ENCODE results near the gene TMEM81.

TMEM81 gene

DNA sequence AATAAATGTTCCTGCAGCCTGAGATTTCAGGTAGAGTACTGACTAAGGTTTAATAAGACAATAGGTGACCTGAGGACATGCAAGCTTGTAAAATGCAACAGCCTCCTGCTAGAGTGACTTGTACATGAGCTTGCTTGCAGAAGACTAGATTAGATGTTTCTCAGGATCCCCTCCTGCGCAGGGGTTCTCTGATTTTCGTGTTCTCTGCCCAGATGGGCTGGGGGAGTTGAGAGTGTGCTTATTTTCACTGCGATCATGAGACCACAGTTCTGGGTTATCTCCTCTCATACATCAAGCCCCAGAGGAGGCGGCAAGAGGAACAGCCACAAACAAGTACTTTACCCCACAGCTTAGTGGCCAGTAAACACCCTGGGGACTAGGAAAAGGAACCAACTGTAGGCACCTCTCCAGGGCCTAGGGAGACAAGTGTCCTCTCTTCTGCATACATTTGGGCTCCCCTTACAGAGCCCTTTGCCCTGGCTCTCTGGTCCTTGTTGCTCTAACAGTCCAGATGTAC, 8.0 kb downstream of the TMEM81 start:
- no peak for DNase-seq

DNA sequence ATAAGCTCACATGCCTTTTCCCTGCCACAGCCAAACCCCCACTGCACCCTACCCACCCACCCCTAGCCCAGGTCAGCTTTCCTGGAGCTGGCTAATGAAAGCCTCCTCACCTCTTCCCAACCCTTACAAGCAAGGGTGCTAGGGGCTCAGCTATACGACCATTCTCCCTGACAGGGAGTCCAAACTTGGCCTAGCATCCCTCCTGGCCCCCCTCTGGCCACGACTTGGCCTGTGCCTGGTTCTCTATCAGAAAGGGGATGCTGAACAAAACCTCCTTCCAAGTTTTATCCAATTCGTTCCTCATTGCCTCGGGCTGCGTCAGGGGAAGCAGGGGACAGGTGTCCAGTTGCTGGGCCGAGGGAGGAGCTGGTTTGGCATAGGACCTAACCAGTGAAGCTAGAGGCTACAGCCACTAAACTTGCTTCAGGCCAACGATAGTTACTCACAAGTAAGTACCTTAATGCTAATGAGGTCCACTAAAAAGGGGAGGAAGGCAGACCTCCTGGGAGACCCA, 8.6 kb downstream of the TMEM81 start:
- DNase-seq = no peak

DNA sequence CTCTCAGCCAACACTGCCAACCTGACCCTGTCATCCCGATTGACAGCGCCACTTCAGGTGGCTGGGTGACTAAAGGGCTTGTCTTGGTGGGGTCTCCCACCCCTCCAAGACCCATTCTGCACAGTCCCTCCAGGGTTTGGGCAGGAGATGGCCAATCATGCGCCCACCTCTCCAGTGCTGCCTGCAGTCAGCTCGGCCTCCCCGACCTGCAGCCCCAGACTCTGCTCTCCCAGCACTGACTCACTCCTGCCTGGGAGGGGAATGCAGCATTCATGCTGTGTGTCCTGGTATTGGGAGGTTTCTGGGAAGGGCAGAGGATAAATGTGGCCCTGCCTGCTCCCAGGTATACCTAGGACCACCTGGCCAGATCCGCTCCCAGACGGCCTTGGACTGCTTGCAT, 9.7 kb downstream of the TMEM81 start:
- DNase-seq = no peak

DNA sequence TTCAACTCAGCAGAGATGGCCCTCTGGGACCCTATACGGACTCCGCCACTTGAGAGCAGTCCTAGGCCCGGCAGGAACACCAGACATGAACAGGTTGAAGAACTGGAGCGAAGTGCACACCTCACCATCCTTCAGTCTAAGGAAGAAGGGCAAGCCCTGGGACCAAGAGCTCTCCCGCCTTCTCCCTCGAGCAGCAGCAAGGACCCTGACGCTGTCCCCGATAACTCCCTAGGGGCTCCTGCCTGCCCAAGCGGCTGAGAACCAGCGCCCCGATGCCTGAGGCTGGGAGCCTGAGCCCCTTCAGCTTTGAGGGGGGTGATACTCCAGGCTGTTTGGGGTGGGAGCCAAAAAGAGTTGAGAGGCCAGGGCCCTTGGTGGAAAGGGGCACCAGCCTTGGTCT, 10.2 kb downstream of the TMEM81 start:
- DNase-seq = no peak

DNA sequence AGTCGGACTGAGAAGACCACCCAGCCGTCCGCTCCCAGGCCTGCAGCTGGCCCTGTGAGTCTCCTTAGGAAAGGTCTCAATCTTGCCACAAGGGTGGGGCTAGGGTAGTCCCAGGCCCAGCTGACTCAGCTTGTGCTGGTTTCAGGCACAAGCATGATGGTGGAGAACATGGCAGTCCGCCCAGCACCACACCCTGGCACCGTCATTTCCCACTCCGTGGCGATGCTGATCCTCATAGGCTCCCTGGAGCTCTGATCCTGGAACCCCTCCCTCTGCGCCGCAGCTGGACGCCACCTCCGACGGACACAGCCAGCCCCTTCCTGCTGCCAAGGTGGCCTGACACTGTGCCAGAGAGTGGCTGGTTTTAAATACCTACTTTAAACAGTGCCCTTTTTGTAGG, 10.7 kb downstream of the TMEM81 start:
- no peak for DNase-seq

DNA sequence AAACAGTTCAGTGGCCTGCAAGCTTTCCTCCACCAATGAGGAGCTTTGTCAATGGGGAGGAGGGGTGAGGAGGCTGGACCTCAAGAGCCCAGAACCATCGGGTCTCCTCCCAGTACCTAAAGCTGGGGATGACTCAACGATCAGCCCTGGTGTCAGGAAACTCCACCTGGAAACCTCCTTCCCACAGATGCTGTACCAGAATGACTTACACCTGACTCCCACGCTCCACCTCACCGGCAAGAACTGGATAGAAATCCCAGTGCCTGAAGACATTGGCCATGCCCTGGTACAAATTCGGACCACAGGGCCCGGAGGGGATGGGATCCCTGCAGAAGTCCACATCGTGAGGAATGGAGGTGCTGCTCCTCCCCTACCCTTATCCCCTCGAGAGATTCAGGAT, 11.4 kb downstream of the TMEM81 start:
- DNase-seq = no peak

DNA sequence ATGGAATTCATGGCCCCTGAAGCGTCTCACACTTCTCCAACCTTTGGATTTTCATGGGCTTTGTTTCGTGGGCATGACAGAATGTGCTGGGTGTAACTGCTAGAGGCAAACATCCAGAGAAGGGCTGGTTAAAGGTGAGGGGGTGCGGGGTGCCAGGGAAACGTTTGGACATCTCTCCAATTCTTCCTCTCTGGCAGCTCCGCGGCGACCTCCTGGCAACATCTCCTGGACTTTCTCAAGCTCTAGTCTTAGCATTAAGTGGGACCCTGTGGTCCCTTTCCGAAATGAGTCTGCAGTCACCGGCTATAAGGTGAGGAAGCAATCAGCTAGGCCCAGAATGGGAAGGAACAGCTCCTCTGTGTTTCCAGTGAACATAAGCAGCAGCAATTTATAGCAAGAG, 12.0 kb downstream of the TMEM81 start:
- DNase-seq = no peak

DNA sequence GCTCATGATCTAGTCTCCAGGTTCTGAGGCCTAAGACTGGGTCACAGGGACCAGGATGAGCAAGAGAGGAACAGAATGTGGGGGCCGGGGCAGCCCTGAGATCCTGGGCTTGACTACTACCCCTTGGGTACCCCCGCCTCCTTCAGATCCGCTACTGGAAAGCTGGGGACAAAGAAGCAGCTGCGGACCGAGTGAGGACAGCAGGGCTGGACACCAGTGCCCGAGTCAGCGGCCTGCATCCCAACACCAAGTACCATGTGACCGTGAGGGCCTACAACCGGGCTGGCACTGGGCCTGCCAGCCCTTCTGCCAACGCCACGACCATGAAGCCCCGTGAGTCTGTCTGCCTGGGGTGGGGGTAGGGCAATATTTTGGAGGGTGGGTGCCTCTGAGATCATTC, 12.5 kb downstream of the TMEM81 start:
- no peak for DNase-seq

DNA sequence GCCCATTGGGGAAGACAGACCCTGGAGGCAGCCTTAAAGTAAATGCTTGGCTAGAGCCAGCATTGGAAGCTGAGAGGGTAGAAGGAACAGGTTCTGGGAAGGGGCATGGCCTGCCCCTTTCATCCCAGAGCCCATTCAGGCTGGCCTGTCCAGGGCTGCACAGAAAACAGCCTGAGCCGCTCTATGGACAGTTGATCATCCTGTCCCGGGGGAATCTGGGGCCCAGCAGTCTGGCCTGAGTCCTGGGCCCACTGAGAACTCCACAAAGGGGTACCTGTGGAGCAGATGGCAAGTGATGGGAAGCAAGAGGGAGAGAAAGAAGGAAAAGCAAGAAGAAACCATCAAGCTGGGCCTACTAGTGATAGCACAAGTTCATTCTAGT, 13.2 kb downstream of the TMEM81 start:
- DNase-seq = no peak

DNA sequence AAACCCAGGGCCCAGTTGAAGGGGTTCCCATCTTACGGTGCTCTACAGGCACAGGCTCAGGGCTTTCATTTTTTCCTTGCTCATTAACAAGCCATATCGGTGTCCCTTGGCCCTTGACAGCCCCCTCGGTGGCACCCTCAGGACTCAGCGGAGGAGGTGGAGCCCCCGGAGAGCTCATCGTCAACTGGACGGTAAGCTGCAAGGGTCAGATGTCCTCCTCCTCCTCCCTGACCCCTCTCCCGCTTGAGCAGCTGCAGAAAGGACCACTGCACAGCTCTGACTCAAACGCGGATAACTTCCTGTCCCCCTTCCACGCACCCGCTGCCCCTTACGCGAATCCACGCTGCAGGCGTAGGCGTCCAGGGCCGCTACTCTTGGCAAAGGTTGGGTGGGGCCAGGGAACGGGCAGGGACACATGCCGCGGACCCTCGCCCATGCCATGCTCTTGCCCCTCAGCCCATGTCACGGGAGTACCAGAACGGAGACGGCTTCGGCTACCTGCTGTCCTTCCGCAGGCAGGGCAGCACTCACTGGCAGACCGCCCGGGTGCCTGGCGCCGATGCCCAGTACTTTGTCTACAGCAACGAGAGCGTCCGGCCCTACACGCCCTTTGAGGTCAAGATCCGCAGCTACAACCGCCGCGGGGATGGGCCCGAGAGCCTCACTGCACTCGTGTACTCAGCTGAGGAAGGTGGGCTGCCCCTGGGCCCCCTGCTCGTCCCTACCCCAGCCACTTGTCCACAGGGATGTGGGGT, 14.7 kb downstream of the TMEM81 start:
- DNase-seq = no peak

DNA sequence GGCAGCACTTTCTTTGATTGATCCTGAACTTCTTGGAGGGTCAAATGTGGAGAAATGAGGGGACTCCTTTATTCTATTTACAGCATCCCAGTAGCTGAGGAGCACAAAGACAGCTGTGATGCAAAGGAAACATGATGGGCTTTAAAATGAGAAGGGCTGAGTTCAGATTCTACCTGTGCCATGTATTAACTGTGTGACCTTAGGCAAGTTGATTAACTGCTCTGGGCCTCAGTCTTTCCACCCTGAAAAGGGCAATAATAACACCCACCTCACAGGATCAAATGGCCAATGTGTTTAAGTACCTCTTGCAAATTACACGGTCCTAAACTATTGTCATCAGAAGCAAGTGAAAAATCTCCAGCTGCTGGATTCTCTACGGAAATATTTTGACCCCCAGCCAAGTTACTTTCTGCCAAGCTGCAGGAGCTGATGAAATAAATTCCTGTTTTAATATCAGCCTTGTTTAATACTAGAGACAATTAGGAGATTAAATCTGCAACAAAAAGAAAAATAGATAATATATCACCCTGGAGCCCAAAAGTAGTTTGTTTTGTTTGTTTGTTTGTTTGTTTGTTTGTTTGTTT, 15.7 kb downstream of the TMEM81 start:
- no peak for DNase-seq

DNA sequence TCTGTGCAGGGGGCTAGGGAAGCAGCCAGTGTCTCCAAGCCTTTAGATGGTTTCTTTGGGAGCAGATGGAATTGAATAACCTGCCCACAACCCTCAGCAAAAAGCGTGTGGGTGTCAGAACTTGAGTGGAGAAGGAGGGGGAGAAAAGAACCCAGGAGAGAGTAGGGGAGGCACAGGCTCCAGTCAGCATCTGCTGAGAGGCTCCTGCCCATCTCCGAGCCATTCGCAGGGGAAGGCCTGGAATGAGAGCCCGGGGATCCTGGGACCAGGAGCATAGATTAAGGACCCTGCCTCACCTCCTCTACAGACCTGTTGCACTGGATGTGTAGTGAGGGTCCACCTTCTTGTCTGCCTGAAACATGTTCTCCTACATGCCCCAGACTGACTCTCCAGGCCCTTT, 16.3 kb downstream of the TMEM81 start:
- no peak for DNase-seq

DNA sequence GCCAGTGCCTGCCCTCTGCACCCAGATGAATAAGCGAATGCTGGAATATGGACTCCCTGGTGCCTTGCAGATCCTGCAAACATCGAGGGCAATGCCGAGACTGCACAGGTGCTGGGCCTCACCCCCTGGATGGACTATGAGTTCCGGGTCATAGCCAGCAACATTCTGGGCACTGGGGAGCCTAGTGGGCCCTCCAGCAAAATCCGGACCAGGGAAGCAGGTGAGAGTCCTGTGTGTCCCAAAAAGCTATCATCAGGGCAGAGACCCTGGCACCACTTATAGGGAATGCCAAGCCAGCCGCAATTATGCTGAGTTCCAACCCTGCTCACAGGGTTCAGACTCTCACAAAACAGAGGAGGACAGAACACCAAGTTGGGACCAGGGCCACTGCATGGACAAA, 17.2 kb downstream of the TMEM81 start:
- no peak for DNase-seq

DNA sequence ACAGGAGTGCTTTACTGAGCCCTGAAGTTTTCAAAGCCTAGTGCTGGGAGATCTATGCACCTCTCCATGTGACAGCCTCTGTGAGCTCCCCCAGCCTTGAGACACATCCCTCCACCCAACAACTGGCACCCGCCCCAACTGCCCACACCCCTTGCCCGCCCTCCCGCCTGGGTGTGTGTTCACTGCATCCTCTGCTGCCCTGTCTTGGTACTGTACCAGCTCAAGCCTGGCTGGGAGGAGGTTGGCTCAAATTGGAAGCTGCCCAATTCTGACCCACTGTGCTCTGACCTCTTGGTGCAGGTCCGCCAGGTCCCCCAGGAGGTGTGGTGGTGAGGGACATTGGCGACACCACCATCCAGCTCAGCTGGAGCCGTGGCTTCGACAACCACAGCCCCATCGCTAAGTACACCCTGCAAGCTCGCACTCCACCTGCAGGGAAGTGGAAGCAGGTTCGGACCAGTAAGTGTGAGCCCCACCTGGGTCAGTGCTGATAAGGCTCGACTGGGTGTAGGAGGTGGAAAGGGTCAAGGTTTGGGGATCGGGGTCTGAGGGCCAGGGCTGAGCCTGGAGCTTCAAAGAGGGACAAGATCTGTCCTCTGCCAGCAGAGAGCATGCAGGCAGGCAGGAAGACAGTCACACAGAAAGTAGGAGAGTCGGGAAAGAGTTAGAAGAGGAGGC, 18.0 kb downstream of the TMEM81 start:
- DNase-seq = no peak

DNA sequence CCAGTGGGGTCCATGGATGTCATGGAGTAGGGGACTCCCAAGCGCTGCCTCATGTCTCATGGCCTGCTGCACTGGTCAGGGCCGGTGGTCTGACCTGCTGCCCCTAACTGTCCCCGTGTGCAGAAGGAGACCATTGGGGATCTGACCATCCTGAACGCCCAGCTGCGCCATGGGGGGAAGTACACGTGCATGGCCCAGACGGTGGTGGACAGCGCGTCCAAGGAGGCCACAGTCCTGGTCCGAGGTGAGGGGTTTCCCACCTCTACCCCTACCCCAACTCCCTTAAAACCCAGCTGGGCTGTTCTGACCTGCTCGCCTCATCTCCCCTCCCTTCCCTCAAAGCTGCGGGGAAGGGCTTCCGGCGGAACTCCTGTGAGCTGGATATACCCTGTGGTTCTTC, 18.6 kb downstream of the TMEM81 start:
- no peak for DNase-seq

DNA sequence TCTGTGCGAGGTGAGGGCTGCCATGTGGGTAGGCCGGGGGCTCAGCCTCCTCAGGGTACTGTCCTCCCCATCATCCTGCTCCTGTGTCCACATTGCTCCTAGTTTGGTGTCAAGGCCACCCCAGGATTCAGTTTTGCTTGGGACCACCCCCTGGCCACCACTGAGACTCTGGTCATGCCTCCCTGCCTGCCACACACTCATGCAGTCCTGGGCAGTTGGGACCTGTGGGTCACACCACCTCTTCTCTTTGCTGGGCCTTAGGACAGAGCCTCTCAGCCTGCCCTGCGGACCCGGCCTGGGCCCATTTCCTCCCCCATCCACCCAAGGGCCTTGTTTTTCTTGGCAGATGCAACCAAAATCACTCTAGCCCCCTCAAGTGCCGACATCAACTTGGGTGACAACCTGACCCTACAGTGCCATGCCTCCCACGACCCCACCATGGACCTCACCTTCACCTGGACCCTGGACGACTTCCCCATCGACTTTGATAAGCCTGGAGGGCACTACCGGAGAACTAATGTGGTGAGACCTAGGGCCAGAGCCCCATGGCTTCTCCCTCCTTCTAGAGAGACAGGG, 19.4 kb downstream of the TMEM81 start:
- no peak for DNase-seq

DNA sequence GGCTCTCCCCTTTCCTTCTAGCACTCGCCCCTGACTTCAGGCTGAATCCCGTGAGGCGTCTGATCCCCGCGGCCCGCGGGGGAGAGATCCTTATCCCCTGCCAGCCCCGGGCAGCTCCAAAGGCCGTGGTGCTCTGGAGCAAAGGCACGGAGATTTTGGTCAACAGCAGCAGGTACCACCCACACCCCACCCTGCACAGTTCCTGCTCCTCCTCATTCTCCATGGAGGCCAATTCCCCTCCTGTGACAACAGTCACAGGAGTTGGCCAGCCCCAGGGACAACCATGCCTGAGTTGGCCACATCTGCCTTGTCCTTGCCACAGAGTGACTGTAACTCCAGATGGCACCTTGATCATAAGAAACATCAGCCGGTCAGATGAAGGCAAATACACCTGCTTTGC, 20.0 kb downstream of the TMEM81 start:
- DNase-seq = no peak

DNA sequence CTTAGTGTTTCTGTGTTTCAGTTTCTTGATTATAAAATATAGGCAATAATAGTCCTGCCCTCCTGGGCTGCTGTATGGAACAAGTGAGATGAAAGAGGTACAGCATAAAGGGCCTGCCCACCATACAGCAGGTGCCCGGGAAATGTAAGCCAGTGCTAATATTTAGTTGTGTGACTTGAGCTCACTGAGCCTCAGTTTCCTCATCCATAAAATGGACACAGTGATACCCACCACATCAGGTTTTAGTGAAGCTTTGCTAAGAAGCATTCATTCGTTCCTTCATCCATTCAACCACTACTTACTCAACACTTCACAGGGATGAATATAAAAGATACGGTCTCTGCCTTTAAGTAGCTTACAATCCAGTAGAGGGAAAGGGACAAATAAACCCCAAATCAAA, 21.4 kb downstream of the TMEM81 start:
- DNase-seq = no peak

DNA sequence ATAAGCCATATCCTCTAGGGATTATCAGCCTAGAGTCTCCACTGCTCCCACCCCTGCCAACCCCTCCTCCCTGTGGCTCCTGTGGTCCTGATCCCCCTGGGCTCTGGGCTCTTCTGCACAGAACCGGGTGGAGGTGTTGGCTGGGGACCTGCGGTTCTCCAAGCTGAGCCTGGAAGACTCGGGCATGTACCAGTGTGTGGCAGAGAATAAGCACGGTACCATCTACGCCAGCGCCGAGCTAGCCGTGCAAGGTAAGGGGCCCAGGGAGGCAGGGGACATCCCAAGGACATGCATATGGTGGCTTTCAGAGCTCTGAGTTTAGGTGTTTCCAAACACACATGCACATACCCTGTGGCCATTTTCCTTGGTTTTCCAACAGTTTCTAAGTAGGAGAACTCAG, 21.9 kb downstream of the TMEM81 start:
- DNase-seq = no peak

DNA sequence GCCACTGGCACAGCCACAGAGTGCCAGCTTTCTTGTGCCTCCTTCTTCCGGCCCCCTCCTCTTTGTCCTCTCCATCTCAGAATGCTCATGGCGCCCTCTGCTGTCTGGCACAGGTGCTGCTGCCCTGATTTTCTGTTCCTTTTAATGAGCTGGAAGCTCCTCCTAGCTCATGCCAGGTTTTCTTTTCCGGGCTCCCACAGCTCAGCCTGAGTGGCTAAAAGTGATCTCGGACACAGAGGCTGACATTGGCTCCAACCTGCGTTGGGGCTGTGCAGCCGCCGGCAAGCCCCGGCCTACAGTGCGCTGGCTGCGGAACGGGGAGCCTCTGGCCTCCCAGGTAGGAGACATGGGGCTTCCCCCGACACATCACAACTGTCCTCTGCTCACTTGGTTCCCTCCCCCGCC, 22.6 kb downstream of the TMEM81 start:
- peak; percentile 83 for DNase-seq

DNA sequence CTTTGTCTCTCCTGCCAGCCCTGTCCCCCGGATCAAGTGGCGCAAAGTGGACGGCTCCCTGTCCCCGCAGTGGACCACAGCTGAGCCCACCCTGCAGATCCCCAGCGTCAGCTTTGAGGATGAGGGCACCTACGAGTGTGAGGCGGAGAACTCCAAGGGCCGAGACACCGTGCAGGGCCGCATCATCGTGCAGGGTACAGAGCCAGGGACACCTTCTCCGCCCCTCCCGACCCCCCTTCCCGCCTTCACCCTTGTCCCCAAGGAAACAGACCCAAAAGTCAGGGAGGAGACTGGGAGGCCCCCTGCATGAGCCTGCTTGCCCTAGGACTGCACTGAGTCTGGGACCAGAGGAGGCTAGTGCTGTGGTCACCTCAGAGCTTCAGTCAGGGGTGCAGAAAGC, 23.0 kb downstream of the TMEM81 start:
- DNase-seq = no peak

DNA sequence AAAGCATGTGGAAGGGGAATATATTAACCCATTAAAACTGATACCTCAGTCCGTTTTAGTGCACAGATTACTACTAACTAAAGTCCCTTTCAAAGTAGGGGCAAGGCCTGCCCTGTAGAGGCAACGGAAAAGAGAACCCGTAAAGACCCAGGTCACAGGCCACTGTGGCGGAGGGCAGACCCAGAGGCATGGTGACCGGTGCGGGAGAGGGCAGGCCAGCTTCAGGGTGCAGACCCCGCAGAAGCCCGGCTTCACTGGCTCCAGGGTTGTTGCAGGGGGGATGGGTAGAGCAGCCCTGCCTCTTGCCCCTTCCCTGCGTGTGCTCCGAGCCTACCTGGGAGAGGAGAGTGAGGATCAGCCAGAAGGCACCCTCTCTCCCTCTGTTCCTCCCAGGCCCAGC, 23.5 kb downstream of the TMEM81 start:
- DNase-seq = no peak

DNA sequence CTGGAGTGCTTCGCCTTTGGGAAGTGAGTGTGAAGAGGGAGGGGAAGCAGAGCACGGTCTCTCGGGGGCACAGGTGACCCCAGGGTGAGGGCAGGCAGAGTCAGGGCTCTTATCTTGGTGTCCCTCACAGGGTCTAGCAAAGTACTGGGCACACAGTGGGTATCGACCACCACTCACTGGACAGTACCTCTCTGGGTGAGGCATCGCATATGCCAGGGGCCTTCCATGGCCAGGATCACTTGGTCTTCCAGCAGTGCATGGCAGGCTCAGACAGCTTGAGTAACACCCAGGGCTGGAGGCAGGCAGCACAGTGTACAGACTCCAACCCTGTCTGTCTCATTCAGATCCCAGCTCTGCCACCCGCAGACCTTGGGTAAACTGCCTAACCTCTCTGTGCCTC, 24.6 kb downstream of the TMEM81 start:
- no peak for DNase-seq

DNA sequence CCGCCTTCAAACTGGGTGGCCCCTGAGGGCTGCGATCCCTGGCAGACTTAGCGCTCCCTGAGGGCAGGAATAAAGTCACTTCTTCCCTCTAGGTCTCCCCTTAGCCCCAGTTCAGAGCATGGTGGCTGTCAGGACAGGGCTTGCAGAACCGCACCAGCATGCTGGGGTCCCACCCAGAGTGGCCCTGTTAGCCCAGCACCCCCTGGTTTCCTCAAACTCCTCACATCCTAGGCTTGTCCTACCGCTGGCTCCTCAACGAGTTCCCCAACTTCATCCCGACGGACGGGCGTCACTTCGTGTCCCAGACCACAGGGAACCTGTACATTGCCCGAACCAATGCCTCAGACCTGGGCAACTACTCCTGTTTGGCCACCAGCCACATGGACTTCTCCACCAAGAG, 25.4 kb downstream of the TMEM81 start:
- no peak for DNase-seq
